ENCODE results near the gene MOXD1. TPM values are rescaled to one million over a fixed set of nuclear protein-coding genes. Genes with fewer than 3 reads are reported as not detected.

MOXD1 gene
- total RNA-seq, 2 donors from 2014 or later, result 0.56 to 17.3 TPM

DNA sequence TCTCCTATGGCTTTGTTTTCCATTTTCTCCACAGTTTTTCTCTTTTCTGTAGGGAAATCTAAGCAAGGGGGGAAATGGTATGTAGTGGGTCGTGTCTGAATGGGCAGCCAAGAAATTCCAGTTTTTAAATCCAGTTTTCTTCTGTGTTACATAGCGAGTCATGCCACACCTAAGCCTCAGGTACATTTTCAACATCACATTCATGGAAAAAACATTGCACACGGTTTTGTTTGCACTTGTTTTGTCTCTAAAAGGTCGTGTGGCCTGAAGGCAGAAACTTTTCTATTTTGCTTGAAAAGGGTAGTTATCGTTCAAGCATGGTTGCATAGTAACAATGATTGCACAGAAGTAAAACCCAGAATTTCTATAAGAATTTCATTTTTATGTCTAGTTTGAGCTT lies 70.5 kb downstream of the MOXD1 start:
- TF ChIP-seq, protein P1, sequence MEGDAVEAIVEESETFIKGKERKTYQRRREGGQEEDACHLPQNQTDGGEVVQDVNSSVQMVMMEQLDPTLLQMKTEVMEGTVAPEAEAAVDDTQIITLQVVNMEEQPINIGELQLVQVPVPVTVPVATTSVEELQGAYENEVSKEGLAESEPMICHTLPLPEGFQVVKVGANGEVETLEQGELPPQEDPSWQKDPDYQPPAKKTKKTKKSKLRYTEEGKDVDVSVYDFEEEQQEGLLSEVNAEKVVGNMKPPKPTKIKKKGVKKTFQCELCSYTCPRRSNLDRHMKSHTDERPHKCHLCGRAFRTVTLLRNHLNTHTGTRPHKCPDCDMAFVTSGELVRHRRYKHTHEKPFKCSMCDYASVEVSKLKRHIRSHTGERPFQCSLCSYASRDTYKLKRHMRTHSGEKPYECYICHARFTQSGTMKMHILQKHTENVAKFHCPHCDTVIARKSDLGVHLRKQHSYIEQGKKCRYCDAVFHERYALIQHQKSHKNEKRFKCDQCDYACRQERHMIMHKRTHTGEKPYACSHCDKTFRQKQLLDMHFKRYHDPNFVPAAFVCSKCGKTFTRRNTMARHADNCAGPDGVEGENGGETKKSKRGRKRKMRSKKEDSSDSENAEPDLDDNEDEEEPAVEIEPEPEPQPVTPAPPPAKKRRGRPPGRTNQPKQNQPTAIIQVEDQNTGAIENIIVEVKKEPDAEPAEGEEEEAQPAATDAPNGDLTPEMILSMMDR (IDR thresholded peaks at IDR 0.05), result no peak
- DNase-seq (ENCODE audit: low spot score), result no peak
- H3K9me3 ChIP-seq, result no peaks in the 10 kb centered on the region
- no peak overlapping the region for H3K4me3 ChIP-seq
- no peak overlapping the region for H3K27ac ChIP-seq
- no peaks in the 10 kb centered on the region for H3K27me3 ChIP-seq (replicated peaks; ENCODE audit: insufficient read depth)
- ATAC-seq (ENCODE audit: insufficient number of reproducible peaks, low FRiP score, low read depth), result no peak
- no peaks in the 10 kb centered on the region for H3K4me1 ChIP-seq (ENCODE audit: control insufficient read depth in 1 of 2, low read depth in 2 of 2)
- no peaks in the 10 kb centered on the region for H3K36me3 ChIP-seq

DNA sequence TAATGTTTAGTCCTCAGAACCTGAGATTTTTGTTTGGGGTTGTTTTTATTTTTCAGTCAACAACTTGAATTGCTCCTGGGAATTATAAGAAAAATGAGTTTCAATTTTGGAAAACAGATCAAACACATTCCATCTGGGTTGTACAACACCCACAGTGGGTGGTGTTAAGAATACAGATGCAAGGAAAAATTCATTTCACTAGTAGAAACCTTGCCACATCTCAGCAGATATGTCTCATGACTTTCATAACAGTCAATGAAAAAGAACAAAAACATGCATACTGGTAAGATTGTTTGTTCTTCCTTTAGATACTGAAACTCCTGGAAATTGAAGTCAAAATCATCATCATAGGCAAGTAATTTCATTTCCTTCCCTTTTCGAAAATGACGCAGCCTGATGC lies 78.9 kb downstream of the MOXD1 start:
- TF ChIP-seq, protein P1 (IDR thresholded peaks at IDR 0.05), result no peak
- Histone ChIP-seq H3K4me3 (no peak overlapping the region), H3K9me3 (peaks cover 2% of the 10 kb centered on the region), H3K36me3 (no peaks in the 10 kb centered on the region), H3K27ac (no peak overlapping the region), H3K27me3 (replicated peaks; ENCODE audit: insufficient read depth) (no peaks in the 10 kb centered on the region), H3K4me1 (ENCODE audit: control insufficient read depth in 1 of 2, low read depth in 2 of 2) (no peaks in the 10 kb centered on the region)
- no peak for DNase-seq (ENCODE audit: low spot score)
- no peak for ATAC-seq (ENCODE audit: insufficient number of reproducible peaks, low FRiP score, low read depth)

DNA sequence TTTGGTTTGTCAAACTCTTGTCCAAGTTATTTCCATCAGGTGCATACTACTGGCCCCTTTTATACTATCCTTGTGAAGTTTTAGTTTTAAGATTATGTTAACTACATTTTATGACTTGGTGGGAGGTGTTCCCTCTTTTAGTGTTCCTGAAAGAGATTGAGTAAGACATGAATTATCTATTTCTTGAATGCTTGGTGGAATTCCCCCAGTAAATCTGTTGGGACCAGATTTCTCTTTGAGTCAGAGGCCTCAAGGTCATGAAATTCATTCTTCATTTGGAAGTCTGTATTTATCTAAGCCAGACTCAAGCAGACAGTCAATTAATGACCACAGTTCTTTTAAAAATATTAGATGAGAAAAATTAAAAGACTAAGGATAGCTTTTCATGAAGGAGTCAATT lies 81.3 kb downstream of the MOXD1 start:
- Histone ChIP-seq H3K36me3 (no peaks in the 10 kb centered on the region), H3K4me3 (no peak overlapping the region), H3K27me3 (replicated peaks; ENCODE audit: insufficient read depth) (no peaks in the 10 kb centered on the region), H3K4me1 (ENCODE audit: control insufficient read depth in 1 of 2, low read depth in 2 of 2) (no peaks in the 10 kb centered on the region), H3K9me3 (peaks cover 15% of the 10 kb centered on the region), H3K27ac (no peak overlapping the region)
- ATAC-seq (ENCODE audit: insufficient number of reproducible peaks, low FRiP score, low read depth) (no peak), DNase-seq (ENCODE audit: low spot score) (no peak)
- TF ChIP-seq, protein P1 (IDR thresholded peaks at IDR 0.05), result no peak

GRCh38 chr6:132316970-132317369 lies 84.3 kb downstream of the MOXD1 start:
- no peaks in the 10 kb centered on the region for H3K4me1 ChIP-seq (ENCODE audit: control insufficient read depth in 1 of 2, low read depth in 2 of 2)
- ATAC-seq (ENCODE audit: insufficient number of reproducible peaks, low FRiP score, low read depth), result no peak
- peaks cover 15% of the 10 kb centered on the region for H3K9me3 ChIP-seq

GRCh38 chr6:132314432-132314831 lies 86.8 kb downstream of the MOXD1 start:
- TF ChIP-seq, protein P1 (IDR thresholded peaks at IDR 0.05), result no peak
- ATAC-seq (ENCODE audit: insufficient number of reproducible peaks, low FRiP score, low read depth) (no peak), DNase-seq (ENCODE audit: low spot score) (no peak)
- Histone ChIP-seq H3K27ac (no peak overlapping the region), H3K27me3 (replicated peaks; ENCODE audit: insufficient read depth) (no peaks in the 10 kb centered on the region), H3K4me3 (no peak overlapping the region), H3K9me3 (peaks cover 15% of the 10 kb centered on the region), H3K36me3 (no peaks in the 10 kb centered on the region), H3K4me1 (ENCODE audit: control insufficient read depth in 1 of 2, low read depth in 2 of 2) (no peaks in the 10 kb centered on the region)

More at GRCh38 chr6:132316970-132317369, 84.3 kb downstream of the MOXD1 start:
- Histone ChIP-seq H3K4me3 (no peak overlapping the region), H3K27me3 (replicated peaks; ENCODE audit: insufficient read depth) (no peaks in the 10 kb centered on the region), H3K27ac (no peak overlapping the region), H3K36me3 (no peaks in the 10 kb centered on the region)
- no peak for DNase-seq (ENCODE audit: low spot score)
- TF ChIP-seq, protein P1 (IDR thresholded peaks at IDR 0.05), result no peak
